ENCODE data around the gene GLIS1.
"Not testable (repeated sequence)": the region's sequence is repeated elsewhere in the genome, so short reads cannot be mapped to it uniquely, and the experiment has no call there.

GLIS1 gene

GRCh38 chr1:53739109-53739681, at the start of gene GLIS1:
Gene GLIS1, minus strand, starts transcription at chr1:53739164. Its CDS starts 1,100 bp downstream, at chr1:53738064.
- DNase-seq (ENCODE audit: low spot score): peak; percentile 75

- DNase-seq (ENCODE audit: low spot score): no peak
Observed at GRCh38 chr1:53787655-53788054, 48.7 kb upstream of the GLIS1 start.

- DNase-seq (ENCODE audit: low spot score): no peak
Observed at GRCh38 chr1:53783056-53783455, 44.1 kb upstream of the GLIS1 start.

GRCh38 chr1:53781654-53782053, 42.7 kb upstream of the GLIS1 start:
- DNase-seq (ENCODE audit: low spot score): no peak

- DNase-seq (ENCODE audit: low spot score): no peak
Observed at GRCh38 chr1:53777272-53777671, 38.3 kb upstream of the GLIS1 start.

- DNase-seq (ENCODE audit: low spot score): no peak
Observed at GRCh38 chr1:53771648-53772047, 32.7 kb upstream of the GLIS1 start.

GRCh38 chr1:53769780-53770179, 30.8 kb upstream of the GLIS1 start:
- no peak for DNase-seq (ENCODE audit: low spot score)

GRCh38 chr1:53769184-53769583, 30.2 kb upstream of the GLIS1 start:
- no peak for DNase-seq (ENCODE audit: low spot score)

- no peak for DNase-seq (ENCODE audit: low spot score)
Observed at GRCh38 chr1:53766831-53767405, 28.0 kb upstream of the GLIS1 start.

- no peak for DNase-seq (ENCODE audit: low spot score)
Observed at GRCh38 chr1:53766194-53766742, 27.3 kb upstream of the GLIS1 start.

- no peak for DNase-seq (ENCODE audit: low spot score)
Observed at GRCh38 chr1:53765657-53766056, 26.7 kb upstream of the GLIS1 start.

- DNase-seq (ENCODE audit: low spot score): no peak
Observed at GRCh38 chr1:53763911-53764310, 24.9 kb upstream of the GLIS1 start.

GRCh38 chr1:53763461-53763860, 24.5 kb upstream of the GLIS1 start:
- no peak for DNase-seq (ENCODE audit: low spot score)

- DNase-seq (ENCODE audit: low spot score): not testable (repeated sequence)
Observed at GRCh38 chr1:53760497-53760896, 21.5 kb upstream of the GLIS1 start.

- DNase-seq (ENCODE audit: low spot score): no peak
Observed at GRCh38 chr1:53755874-53756273, 16.9 kb upstream of the GLIS1 start.

GRCh38 chr1:53754484-53755312, 15.7 kb upstream of the GLIS1 start:
- no peak for DNase-seq (ENCODE audit: low spot score)

- no peak for DNase-seq (ENCODE audit: low spot score)
Observed at GRCh38 chr1:53752281-53752680, 13.3 kb upstream of the GLIS1 start.

GRCh38 chr1:53747841-53748240, 8.9 kb upstream of the GLIS1 start:
- no peak for DNase-seq (ENCODE audit: low spot score)

GRCh38 chr1:53740621-53741105, 1.7 kb upstream of the GLIS1 start:
- no peak for DNase-seq (ENCODE audit: low spot score)

- DNase-seq (ENCODE audit: low spot score): no peak
Observed at GRCh38 chr1:53738205-53739108, 507 bp downstream of the GLIS1 start.

GRCh38 chr1:53737648-53738204, 1.2 kb downstream of the GLIS1 start:
- no peak for DNase-seq (ENCODE audit: low spot score)

Data from putamen (tissue), 1 donor.